Measurements from ENCODE around the gene SMAD9.

SMAD9 gene

GRCh38 chr13:36919171-36919832, 736 bp downstream of the SMAD9 start:
- H3K4me3 ChIP-seq (replicated peaks; ENCODE audit: low read depth, low read length) = peak overlapping the region; percentile 60
- no peak for DNase-seq (ENCODE audit: extremely low read depth, low read depth)
- no peak for TF ChIP-seq CTCF (IDR thresholded peaks at IDR 0.05; ENCODE audit: low read depth, low read length, missing control alignments)

DNA sequence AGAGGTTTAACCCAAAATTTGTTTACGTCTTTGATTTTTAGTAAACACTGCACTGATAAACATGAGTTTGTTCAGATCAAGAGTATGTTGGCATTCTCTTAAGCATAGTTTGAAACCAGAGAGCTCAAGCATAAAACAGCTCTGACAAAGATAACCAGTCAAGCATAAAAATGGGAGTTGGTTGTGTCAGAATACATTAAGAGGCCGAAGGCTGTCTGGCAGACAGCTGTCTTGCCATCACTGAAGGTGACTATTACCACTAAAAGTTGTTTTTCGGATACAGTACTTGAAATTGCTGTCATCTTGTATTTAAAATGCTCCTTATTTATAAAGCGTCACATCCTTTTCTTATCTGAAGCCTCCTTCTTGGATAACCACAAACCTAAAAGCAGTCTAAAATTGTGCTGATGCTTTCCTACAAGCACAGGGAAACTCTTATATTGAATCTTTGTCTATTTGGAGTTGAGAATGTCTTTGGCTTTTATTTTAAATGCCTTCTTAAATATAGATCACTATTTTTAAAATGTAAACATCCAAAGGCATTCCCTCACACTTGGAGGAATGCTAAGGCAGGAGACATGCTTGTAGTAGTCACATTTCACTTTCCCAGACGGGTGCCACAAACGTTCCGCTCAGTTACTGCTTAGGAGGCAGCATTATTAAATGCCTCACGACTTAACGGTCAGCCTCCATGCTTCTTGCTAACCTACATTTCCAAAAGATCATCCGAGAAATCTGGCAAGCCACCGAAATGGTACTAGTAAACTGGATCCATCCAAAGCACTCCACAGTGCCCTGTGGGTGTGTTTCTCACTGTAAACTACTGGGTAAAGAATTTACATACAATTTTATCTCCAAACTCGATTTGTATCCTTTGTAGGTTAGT, 1.5 kb downstream of the SMAD9 start:
- peak overlapping the region; percentile 60 for H3K4me3 ChIP-seq (replicated peaks; ENCODE audit: low read depth, low read length)

DNA sequence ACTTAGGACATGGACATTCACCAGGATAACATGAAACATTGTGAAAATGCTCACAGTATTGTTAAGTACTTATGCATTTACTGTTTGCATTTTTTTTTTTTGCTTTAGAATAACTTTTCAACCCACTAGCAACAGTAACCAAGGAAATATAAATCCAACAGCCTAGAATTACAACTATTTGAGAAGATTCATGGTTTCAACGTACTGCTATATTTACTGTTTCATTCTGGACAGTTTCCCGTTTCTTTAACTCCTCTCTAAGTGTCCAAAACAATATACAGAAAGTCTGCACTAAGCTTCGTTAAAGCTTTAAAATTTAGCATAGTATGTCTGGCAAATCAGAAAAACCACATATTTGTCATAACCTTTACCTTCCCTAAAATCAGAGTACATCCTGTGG, 2.7 kb downstream of the SMAD9 start:
- TF ChIP-seq CTCF (IDR thresholded peaks at IDR 0.05; ENCODE audit: low read depth, low read length, missing control alignments) = no peak
- DNase-seq (ENCODE audit: extremely low read depth, low read depth) = no peak
- H3K4me3 ChIP-seq (replicated peaks; ENCODE audit: low read depth, low read length) = no peak overlapping the region

More for the DNA sequence above, 1.5 kb downstream of the SMAD9 start:
- DNase-seq (ENCODE audit: extremely low read depth, low read depth) = no peak
- TF ChIP-seq CTCF (IDR thresholded peaks at IDR 0.05; ENCODE audit: low read depth, low read length, missing control alignments) = no peak

- H3K4me3 ChIP-seq (replicated peaks; ENCODE audit: low read depth, low read length) = no peak overlapping the region
- no peak for TF ChIP-seq CTCF (IDR thresholded peaks at IDR 0.05; ENCODE audit: low read depth, low read length, missing control alignments)
- DNase-seq (ENCODE audit: extremely low read depth, low read depth) = no peak
Measured at GRCh38 chr13:36915896-36916640, 4.0 kb downstream of the SMAD9 start.

DNA sequence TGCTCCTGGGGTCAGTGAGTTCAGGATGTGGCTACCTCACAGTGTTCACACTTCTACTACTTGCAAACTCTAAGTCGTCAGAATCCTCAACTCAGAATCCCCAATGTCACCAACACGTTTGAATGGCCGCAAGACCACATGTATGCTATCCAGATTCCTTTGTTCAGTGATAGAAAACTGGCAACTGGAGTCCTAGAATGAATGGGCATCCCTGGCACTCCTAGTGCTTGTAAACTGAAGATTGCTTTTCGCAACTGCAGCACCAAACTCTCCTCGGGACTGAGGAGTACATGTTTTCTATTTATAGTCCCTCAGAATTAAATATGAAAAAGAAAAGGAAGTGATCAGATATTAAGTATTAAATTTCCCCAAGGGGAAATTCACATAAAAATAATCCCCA, 4.9 kb downstream of the SMAD9 start:
- TF ChIP-seq CTCF (IDR thresholded peaks at IDR 0.05; ENCODE audit: low read depth, low read length, missing control alignments) = no peak
- no peak overlapping the region for H3K4me3 ChIP-seq (replicated peaks; ENCODE audit: low read depth, low read length)
- DNase-seq (ENCODE audit: extremely low read depth, low read depth) = no peak

- DNase-seq (ENCODE audit: extremely low read depth, low read depth) = no peak
- TF ChIP-seq CTCF (IDR thresholded peaks at IDR 0.05; ENCODE audit: low read depth, low read length, missing control alignments) = no peak
- H3K4me3 ChIP-seq (replicated peaks; ENCODE audit: low read depth, low read length) = no peak overlapping the region
Measured at GRCh38 chr13:36914648-36915047, 5.4 kb downstream of the SMAD9 start.
